ENCODE data around the gene MORN1. TPM values are rescaled to one million over a fixed set of nuclear protein-coding genes. Genes with fewer than 3 reads are reported as not detected.

The MORN1 gene
- total RNA-seq, 4 donors from 2014 or later = 5.7 to 13.4 (median 8.5) TPM

DNA sequence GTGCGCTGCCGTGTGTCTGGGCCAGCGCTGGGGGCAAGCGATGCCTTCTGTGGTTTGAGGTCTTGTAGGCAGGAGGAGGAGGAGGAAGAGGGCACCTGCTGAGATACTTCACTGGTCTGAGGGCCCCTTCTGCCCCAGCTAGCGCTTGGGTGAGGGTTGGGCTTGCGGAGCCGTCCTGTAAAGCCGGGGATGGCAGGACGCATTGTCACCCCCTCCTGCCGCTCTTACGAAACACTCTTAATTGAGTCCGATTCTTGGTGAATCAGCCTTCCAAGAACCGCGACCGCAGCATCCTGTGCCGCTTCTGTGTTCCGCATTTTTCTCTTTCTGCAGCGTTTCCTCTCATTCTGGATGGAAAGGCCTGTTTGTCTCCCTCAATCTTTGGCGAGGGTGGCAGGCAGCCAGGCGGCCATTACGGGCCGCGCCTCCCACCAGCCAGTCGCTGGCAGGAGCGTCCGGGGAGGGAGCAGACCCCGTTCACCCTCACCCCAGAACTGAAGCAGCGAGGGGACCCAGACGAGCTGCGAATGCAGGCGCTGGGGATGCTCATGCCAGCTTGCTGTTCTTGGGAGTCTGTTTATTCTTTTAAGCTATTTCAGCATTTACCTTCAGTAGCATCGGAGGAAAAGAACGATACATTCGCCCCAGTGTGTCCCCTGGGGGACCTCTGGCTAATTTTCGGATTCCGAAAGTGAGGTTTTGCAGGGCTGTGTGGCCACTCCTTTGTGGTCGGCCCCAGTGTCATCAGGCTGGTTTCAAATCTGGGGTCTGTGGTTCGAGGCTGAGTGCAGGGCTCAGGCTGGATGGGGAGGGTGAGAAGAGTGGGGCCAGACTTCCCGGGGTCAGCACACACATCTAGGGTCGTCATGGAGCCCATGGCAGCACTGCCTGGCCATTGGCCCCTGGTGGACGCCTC lies 100.5 kb downstream of the MORN1 start:
- TF ChIP-seq, protein P1, sequence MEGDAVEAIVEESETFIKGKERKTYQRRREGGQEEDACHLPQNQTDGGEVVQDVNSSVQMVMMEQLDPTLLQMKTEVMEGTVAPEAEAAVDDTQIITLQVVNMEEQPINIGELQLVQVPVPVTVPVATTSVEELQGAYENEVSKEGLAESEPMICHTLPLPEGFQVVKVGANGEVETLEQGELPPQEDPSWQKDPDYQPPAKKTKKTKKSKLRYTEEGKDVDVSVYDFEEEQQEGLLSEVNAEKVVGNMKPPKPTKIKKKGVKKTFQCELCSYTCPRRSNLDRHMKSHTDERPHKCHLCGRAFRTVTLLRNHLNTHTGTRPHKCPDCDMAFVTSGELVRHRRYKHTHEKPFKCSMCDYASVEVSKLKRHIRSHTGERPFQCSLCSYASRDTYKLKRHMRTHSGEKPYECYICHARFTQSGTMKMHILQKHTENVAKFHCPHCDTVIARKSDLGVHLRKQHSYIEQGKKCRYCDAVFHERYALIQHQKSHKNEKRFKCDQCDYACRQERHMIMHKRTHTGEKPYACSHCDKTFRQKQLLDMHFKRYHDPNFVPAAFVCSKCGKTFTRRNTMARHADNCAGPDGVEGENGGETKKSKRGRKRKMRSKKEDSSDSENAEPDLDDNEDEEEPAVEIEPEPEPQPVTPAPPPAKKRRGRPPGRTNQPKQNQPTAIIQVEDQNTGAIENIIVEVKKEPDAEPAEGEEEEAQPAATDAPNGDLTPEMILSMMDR (IDR thresholded peaks at IDR 0.05) = no peak
- peak in 2 of 3 donors; percentile 61 to 71 for TF ChIP-seq POLR2AphosphoS5 (IDR thresholded peaks at IDR 0.05)
- no peaks in the 10 kb centered on the region for H3K9me3 ChIP-seq
- peak overlapping the region; percentile 75 for H3K27ac ChIP-seq
- 29% methylated on average over 32 of the region's 41 CpGs for WGBS
- no peaks in the 10 kb centered on the region for H3K36me3 ChIP-seq
- no peaks in the 10 kb centered on the region for H3K27me3 ChIP-seq
- H3K4me3 ChIP-seq = peak overlapping the region; percentile 35
- DNase-seq (ENCODE audit: low spot score in 2 of 2) = peak; percentile 94
- H3K4me1 ChIP-seq = peaks cover 68% of the 10 kb centered on the region

DNA sequence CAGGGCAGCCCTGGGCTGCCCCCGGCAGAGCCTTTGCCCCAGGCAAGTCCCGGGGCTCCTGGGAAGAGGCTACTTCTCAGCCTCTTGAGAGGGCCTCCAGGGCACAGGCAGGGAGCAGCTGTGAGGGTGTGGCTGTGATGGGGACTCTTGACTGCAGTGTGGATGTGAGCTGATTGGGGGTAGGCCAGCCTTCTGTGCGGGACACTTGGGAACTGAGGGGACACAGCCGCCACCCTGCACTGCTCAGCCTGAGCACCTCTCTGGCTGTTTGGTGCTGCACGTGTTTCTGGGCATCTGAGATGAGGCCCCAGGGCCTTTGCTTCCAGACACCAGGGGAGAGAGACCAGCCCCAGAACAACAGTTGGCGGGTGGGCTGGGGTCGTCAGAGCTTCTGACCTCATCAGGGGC lies 101.2 kb downstream of the MORN1 start:
- Histone ChIP-seq H3K27me3 (no peaks in the 10 kb centered on the region), H3K4me1 (peaks cover 68% of the 10 kb centered on the region), H3K27ac (peak overlapping the region; percentile 68), H3K36me3 (no peaks in the 10 kb centered on the region), H3K9me3 (no peaks in the 10 kb centered on the region), H3K4me3 (peak overlapping the region; percentile 35)
- TF ChIP-seq EP300 (IDR thresholded peaks at IDR 0.05) (no peak), POLR2A (IDR thresholded peaks at IDR 0.05) (no peak), POLR2AphosphoS5 (IDR thresholded peaks at IDR 0.05) (no peak)
- TF ChIP-seq, protein P1 (IDR thresholded peaks at IDR 0.05) = no peak
- DNase-seq (ENCODE audit: low spot score in 2 of 2) = no peak
- 63% methylated on average over 3 of the region's 7 CpGs for WGBS

DNA sequence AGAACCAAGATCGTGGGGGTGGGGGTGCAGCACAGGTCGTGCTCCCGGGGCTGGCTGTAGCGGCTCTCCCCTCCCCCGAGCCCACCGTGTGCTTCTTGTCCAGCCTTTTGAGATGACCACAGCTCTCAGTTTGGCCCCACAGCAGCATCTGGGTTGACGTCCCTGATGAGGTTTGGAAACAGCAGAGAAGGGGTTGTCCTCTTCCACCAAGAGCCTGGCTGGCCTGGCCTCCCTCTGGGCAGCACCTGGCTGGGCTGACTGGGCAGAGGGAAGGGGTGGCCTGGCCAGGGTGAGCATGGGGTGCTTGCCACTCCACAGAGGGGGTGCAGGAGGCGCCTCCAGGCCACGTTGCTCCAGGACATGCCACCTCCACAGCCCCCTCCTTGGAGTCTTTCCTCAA lies 101.7 kb downstream of the MORN1 start:
- H3K27ac ChIP-seq = peak overlapping the region; percentile 68
- DNase-seq (ENCODE audit: low spot score in 2 of 2) = no peak
- TF ChIP-seq POLR2A (IDR thresholded peaks at IDR 0.05) (no peak), POLR2AphosphoS5 (IDR thresholded peaks at IDR 0.05) (no peak), EP300 (IDR thresholded peaks at IDR 0.05) (no peak)
- TF ChIP-seq, protein P1 (IDR thresholded peaks at IDR 0.05) = no peak
- 67% methylated on average over 7 of the region's 9 CpGs for WGBS
- H3K27me3 ChIP-seq = no peaks in the 10 kb centered on the region
- H3K4me3 ChIP-seq = no peak overlapping the region
- H3K4me1 ChIP-seq = peaks cover 67% of the 10 kb centered on the region
- H3K9me3 ChIP-seq = no peaks in the 10 kb centered on the region
- no peaks in the 10 kb centered on the region for H3K36me3 ChIP-seq

DNA sequence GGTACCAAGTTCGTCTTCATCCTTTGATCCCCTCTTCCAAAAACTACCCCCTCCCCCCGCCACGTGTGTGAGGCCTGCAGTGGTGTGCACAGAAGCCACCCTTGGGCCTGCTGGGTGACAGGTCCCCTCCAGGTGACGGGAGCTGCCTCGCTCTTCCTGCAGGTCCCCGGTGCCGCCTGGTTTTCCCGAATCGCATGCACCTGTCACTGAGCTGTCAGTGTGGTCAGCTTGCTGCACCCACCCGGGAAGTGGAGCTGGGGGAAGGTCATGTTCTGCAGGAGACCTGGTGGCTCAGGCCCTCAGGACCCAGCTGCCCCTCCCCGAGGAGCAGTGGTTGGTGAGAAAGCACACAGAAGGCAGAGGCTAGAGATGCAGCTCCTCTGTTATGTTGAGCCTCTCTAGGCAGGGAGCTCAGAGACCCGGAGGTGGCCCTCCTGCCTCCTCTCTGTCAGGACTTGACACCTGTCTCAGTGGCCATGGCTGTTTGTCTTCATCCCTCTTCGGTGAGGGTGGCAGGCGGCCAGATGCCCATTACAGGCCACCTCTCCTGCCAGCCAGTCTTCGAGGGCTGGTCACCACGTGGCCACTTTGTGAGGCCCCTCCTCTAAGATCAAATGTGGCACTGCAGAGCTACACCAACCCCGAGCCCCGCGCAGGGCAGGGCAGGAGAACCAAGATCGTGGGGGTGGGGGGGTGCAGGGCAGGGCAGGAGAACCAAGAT lies 102.4 kb downstream of the MORN1 start:
- no peak for DNase-seq (ENCODE audit: low spot score in 2 of 2)
- Histone ChIP-seq H3K36me3 (no peaks in the 10 kb centered on the region), H3K27ac (no peak overlapping the region), H3K27me3 (no peaks in the 10 kb centered on the region), H3K9me3 (no peaks in the 10 kb centered on the region), H3K4me3 (no peak overlapping the region), H3K4me1 (peaks cover 65% of the 10 kb centered on the region)
- WGBS = 83% methylated on average over 11 of the region's 20 CpGs
- TF ChIP-seq EP300 (IDR thresholded peaks at IDR 0.05) = no peak
- TF ChIP-seq POLR2A (IDR thresholded peaks at IDR 0.05) = no peak
- TF ChIP-seq, protein P1 (IDR thresholded peaks at IDR 0.05) = no peak
- no peak for TF ChIP-seq POLR2AphosphoS5 (IDR thresholded peaks at IDR 0.05)

DNA sequence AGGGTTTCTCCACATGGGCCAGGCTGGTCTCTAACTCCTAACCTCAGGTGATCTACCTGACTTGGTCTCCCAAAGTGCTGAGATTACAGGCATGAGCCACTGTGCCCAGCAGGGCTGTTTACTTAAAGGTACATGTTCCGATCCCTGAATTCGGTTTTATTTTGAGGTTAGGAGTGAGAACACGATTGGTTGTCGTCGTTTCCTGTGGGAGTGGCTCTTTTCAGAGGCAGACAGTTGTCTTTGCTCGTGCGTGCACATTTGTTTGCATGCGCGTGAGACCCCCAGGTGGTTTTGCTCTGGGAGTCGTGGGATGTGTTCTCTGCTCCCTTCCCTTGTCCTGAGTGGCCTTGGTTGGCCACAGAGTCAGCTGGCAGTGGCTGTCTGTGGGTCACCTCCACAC lies 103.0 kb downstream of the MORN1 start:
- DNase-seq (ENCODE audit: low spot score in 2 of 2) = no peak
- TF ChIP-seq EP300 (IDR thresholded peaks at IDR 0.05) (no peak), POLR2AphosphoS5 (IDR thresholded peaks at IDR 0.05) (no peak), POLR2A (IDR thresholded peaks at IDR 0.05) (no peak)
- TF ChIP-seq, protein P1 (IDR thresholded peaks at IDR 0.05) = no peak
- Histone ChIP-seq H3K4me1 (peaks cover 67% of the 10 kb centered on the region), H3K27ac (no peak overlapping the region), H3K27me3 (no peaks in the 10 kb centered on the region), H3K4me3 (no peak overlapping the region), H3K9me3 (no peaks in the 10 kb centered on the region), H3K36me3 (no peaks in the 10 kb centered on the region)
- 85% methylated on average over 10 of the region's 10 CpGs for WGBS
